GM18858 (cell line): Measurements from ENCODE around the gene FOCAD.

Source experiments
- ATAC-seq: cut with Tn5 transposase; IDR thresholded peaks from one replicate; pipeline ENCODE4 v1.9.1; 2021; ENCODE audit not compliant: unreplicated experiment

The FOCAD gene

DNA sequence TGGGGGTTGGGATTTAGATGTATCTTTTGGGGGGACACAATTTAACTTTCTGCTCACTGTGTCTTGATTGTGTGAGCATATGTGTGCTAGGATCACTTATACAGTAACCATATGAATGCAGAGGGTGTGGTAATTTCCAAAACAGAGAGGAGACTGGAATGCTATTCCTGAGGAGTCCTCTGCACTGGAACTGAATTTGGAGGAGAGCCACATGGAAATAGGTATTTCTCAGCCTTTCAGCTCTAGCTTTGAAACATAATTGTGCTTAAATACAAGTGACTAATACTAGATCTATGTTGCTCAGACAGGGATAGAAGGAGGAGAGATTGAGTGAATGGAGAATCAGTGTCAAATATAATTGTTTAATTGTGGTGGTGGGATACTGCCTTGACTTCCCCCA lies 45.5 kb downstream of the FOCAD start:
- no peak for ATAC-seq

GRCh38 chr9:20732118-20732517 lies 48.1 kb downstream of the FOCAD start:
- no peak for ATAC-seq

DNA sequence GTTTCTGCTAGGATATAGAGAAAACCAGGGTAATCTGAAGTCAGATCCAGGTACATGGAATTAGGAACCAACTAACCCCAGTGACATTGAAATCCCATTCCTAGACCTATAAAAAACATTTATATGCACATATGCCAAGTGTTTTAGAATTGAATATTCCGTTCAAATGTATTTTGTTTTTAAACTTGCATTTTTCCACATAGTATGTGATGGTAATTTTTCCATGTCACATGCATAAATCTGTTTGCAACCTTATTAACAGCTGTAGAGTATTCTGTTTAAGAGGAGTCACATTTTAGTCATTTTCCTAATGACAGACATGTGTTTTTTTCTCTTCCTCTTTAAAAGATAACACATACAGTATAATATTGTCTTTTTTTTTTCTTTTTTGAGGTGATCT lies 50.2 kb downstream of the FOCAD start:
- ATAC-seq, result no peak

- ATAC-seq, result no peak
Measured at GRCh38 chr9:20740304-20740703, 56.2 kb downstream of the FOCAD start.

GRCh38 chr9:20740929-20741582 lies 57.0 kb downstream of the FOCAD start:
- ATAC-seq, result no peak

- ATAC-seq, result no peak
Measured at GRCh38 chr9:20742833-20743232, 58.8 kb downstream of the FOCAD start.

DNA sequence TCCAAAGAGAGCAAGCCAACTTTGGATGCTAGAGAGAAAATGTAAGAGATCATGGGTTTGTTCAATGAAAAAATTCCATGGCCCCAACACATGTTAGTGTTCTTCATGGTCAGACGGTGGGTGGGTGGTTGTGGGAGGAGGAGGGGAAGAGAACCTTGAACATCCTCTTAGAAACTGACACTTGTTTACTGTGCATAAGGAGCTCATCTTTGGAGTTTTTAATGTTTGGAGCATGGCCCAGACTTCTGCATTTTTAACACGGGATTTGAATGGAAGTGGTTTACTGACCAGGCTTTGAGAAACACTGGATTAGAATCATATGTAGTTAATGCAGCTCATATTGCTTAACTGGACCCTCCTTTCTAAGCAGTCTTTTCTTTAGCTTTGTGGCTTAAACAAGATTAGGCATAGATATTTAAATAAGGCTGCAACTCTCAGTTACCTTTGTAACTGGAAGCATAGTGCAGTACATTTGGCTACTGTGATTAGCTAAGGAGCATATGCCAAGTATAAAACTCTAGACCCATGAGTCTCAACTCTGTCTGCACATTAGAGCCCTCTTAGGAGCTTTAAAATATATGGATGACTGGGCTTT lies 60.1 kb downstream of the FOCAD start:
- ATAC-seq, result no peak

DNA sequence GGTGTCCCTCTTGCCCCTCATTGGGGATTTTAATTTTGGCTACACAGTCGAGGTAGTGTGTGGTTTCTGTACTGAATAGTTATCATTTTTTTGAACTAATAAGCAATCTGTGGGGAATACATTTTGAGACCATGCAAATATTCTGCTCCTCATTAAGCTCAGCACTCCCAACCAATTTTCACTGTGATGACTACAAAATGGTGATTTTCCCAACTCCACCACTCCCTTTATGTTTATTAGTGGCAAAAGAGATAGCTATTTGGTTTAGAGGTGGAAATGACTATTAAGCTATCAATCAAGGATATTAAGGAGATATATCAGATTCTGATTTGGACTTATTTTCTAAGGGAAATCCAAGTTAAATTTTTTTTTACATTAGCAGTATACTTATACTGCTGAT lies 62.9 kb downstream of the FOCAD start:
- no peak for ATAC-seq

- no peak for ATAC-seq
Measured at GRCh38 chr9:20749496-20750198, 65.6 kb downstream of the FOCAD start.

DNA sequence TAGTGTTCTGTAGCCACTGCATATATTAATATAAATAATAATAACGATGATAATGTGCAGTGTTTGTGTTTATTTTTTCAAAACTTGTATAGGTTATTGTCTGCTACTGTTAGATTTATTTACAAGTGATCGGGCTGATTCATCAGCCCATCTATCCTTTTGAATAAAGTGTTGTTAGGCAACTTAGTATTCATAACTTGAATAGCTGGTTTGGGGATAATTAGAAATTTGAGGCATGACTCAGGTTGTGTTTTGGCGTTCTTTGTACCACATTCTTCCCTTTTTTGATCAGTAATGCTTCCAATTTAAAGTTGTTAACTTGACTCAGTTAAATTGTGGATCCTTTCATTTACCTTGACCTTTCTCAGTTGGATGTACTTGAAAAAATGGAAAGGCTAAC lies 69.7 kb downstream of the FOCAD start:
- ATAC-seq, result no peak

GRCh38 chr9:20754556-20754955 lies 70.5 kb downstream of the FOCAD start:
- ATAC-seq, result no peak

DNA sequence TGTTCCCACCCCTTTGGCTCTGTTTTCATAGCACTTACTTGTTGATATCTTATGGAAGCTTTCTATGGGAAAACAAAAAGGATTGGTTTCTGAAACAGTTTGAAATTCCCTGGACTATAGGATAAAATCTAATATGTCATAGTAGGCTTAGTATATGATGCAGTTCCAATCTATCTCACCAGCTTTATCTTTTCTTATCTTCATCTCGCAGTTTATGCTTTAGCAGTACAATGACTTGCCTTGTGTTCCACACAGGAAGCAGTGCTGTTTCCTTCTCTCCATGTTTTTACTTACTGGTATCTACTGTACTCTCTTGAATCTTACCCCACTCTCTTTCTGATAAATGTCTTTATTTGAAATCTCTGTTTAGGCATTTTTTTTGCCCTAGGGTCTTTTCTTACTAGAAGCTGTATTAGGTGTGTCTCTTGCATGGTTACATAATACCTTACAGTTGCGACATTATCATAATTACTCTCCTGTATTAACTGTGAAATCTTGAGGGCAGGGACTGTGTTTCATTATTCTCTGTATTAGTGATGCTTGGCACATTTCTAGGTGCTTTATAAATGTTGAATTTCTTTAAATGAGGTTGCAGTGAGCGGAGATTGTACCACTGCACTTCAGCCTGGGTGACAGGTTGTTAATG lies 76.3 kb downstream of the FOCAD start:
- ATAC-seq, result no peak

- ATAC-seq, result no peak
Measured at GRCh38 chr9:20770947-20771346, 86.9 kb downstream of the FOCAD start.

DNA sequence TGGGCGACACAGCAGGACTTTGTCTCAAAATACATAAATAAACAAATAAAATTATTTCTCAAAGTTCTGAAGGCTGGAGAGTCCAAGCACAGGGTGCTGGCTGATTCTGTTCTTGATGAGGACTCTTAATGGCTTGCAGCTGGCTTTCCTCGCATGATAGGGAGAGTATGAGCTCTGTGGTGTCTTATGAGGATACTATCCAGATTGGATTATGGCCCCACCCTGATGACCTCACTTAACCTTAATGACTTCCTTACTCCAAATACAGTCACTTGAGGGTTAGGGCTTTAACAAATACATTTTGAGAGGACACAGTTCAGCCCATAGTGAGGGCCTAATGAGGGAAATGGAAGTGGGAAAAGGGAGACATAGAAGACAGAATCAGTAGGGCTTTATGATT lies 87.7 kb downstream of the FOCAD start:
- ATAC-seq, result no peak

DNA sequence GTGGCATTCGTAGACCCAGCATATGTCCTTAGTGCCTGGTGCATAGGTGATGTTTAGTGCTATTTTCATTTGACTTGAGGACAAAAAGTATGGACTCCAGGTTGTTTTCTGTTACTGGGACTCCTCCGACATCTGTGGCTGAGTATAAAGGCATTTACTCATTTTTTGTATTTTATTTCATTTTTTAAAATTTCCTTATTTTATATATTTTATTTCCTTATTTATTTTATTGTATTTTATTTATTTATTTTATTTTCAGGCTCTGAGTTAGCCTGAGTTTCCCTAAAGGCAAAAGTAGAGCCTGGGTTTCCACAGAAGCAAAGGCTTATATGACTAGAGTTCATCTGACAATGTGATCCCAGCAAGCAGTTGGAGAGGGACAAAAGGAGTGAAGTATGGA lies 91.6 kb downstream of the FOCAD start:
- no peak for ATAC-seq

DNA sequence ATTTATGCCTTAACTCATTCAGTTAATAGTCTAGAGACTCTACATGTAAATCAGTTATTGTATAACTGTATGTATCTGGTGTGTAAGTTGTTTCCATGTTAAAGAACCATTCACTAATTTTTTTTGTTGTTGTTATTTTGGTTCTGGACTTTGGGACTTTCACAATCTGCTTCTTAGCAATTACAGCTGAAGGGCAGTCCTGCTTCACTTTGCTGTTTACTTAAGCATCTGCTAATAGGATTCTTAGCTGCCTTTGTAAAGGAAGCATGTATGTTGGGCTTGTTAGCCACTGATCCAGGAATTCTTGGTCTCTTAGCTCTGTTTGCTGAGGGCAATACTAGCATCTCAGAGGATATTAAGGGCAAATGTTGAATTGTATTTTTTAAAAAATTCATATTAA lies 97.0 kb downstream of the FOCAD start:
- ATAC-seq, result no peak

DNA sequence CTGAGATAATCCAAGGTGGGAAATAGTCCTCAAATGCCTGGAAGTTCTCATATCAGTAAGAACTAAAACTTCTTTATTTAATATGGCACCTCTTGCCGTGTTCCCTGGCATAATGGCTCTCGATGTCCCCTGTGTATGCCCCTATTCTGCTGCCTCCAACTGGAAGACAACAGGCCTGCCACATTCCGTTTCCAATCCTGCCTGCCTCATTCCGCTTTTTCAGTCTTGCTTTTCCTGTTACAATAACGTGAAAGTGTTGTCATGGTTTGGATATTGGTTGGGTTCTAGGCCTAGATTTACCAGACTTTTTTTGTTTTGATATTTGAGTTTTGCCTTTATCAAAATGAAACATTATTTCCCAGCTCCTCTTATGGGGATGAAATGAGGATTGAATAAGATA lies 98.2 kb downstream of the FOCAD start:
- no peak for ATAC-seq

- peak; percentile 63 for ATAC-seq
Measured at GRCh38 chr9:20783057-20784038, 99.3 kb downstream of the FOCAD start.

DNA sequence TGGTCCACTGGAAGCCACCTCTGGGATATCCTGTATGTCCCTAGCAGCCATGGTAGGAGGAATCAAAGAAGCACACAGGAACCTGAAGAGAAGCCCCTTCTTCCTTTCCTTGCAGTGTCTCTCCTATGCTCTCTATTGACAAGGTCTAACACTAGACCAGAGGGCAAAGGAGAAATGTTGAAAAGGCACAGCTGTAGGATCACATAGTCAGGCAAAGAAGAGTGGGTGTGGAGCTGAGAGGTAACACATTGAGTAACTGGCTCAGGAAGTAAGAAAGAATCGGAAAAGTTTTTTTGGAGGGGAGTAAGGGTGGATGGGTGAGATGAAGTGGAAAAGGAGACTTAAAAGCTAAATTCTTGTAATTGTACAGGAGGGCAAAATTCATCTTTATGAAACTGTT lies 100.1 kb downstream of the FOCAD start:
- ATAC-seq, result no peak

- ATAC-seq, result no peak
Measured at GRCh38 chr9:20786807-20787206, 102.7 kb downstream of the FOCAD start.
